ENCODE measurements around the gene WFDC8. TPM values are rescaled to one million over a fixed set of nuclear protein-coding genes. Genes with fewer than 3 reads are reported as not detected.

The WFDC8 gene
- total RNA-seq, 1 donor from 2014 or later: not detected

DNA sequence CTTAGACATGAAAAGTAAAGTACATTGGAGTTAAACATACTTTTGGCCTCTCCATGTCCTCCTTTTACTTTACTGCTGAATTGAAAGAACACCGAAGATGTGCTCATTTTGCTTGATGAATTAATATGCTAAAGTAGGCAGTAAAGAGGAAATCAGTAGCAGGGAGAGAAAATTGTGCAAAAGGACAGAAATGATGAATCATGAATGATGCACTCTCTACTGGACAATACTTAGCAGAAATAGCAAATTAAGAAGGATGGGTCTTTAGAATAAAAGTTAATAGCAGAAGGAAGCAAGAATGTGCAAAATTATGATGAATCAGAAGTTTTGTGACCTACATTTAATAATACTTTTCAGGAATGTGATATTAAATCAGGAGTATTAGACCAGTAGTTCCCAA, 55.3 kb downstream of the WFDC8 start:
- H3K36me3 ChIP-seq (ENCODE audit: control insufficient read depth, insufficient read depth, low read length): no peaks in the 10 kb centered on the region
- no peak for TF ChIP-seq CTCF (IDR thresholded peaks at IDR 0.05; ENCODE audit: insufficient read depth, low read length, poor library complexity, severe bottlenecking)
- H3K4me3 ChIP-seq (ENCODE audit: low read depth, low read length): no peak overlapping the region
- no peaks in the 10 kb centered on the region for H3K27me3 ChIP-seq (ENCODE audit: control insufficient read depth, insufficient read depth, low read length)
- DNase-seq (ENCODE audit: low read depth): no peak

DNA sequence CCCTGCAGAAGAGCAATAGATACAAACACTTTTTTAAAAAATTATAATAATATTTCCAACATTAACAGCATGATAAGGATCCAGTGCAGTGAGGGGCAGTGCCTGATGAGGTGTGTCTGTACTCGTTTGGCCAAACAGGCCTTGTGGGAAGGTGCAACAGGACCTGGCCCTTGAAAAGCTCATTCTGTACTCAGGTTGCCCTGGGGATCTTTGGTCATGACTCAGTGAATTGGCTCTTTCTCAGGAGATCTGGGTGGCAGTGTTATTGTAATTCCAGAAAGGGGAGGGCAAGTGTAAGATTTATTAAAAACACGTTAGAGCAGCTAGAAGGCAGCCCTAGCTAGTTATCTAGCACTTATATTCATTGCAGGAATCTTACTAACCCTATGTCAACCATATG, 60.8 kb downstream of the WFDC8 start:
- Histone ChIP-seq H3K27me3 (ENCODE audit: control insufficient read depth, insufficient read depth, low read length) (no peaks in the 10 kb centered on the region), H3K36me3 (ENCODE audit: control insufficient read depth, insufficient read depth, low read length) (no peaks in the 10 kb centered on the region), H3K4me3 (ENCODE audit: low read depth, low read length) (no peak overlapping the region)
- TF ChIP-seq CTCF (IDR thresholded peaks at IDR 0.05; ENCODE audit: insufficient read depth, low read length, poor library complexity, severe bottlenecking): no peak
- peak; percentile 26 for DNase-seq (ENCODE audit: low read depth)

DNA sequence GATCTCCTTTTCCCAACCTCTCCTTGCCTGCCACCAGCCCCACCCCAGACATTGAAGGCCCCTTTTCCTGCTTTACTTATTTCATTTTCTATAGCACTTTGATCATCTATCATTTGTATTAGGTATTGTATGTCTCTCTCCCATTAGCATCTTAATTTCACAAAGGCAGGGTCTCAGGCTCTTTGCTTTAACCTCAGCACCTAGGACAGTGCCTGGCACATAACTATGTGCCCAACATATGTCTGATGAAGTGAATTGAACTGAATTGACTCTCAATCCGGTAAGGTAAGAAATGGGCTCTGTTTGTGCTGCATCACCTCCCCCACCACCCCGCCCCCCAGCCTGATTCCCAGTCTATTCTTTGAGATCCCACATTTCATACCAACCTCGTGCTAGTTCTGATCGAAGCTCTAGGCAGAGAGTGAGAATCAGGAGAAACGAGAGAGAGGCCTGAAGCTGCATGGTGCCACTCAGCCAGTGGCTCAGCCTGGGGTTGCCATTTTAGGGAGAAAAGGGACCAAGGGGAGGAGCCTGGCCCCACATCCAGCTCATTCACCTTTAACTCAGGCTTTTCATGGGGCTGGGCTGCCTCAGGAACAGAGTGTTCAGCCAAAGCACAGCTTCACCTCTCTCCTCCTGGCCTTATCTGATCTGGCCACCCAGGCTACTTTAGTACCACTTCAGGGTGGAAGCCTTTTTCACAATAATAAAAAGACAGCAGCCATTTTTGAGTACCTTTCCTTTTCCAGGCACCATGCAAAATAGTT, 63.8 kb downstream of the WFDC8 start, which contains the start of gene SPINT3:
TSS of gene SPINT3 (minus strand) at position 476 of the 767 bp plus-strand sequence. CDS start at position 462, 14 bp downstream.
- Histone ChIP-seq H3K4me3 (ENCODE audit: low read depth, low read length) (no peak within 1 kb of the TSS), H3K36me3 (ENCODE audit: control insufficient read depth, insufficient read depth, low read length) (no peaks in the 10 kb centered on the region), H3K27me3 (ENCODE audit: control insufficient read depth, insufficient read depth, low read length) (no peaks in the 10 kb centered on the region)
- no peak for TF ChIP-seq CTCF (IDR thresholded peaks at IDR 0.05; ENCODE audit: insufficient read depth, low read length, poor library complexity, severe bottlenecking)
- no peak for DNase-seq (ENCODE audit: low read depth)

GRCh38 chr20:45510242-45510862, 68.7 kb downstream of the WFDC8 start:
- Histone ChIP-seq H3K27me3 (ENCODE audit: control insufficient read depth, insufficient read depth, low read length) (no peaks in the 10 kb centered on the region), H3K36me3 (ENCODE audit: control insufficient read depth, insufficient read depth, low read length) (no peaks in the 10 kb centered on the region), H3K4me3 (ENCODE audit: low read depth, low read length) (no peak overlapping the region)
- DNase-seq (ENCODE audit: low read depth): no peak
- no peak for TF ChIP-seq CTCF (IDR thresholded peaks at IDR 0.05; ENCODE audit: insufficient read depth, low read length, poor library complexity, severe bottlenecking)

- Histone ChIP-seq H3K4me3 (ENCODE audit: low read depth, low read length) (no peak overlapping the region), H3K36me3 (ENCODE audit: control insufficient read depth, insufficient read depth, low read length) (no peaks in the 10 kb centered on the region), H3K27me3 (ENCODE audit: control insufficient read depth, insufficient read depth, low read length) (no peaks in the 10 kb centered on the region)
- DNase-seq (ENCODE audit: low read depth): no peak
- no peak for TF ChIP-seq CTCF (IDR thresholded peaks at IDR 0.05; ENCODE audit: insufficient read depth, low read length, poor library complexity, severe bottlenecking)
Observed at GRCh38 chr20:45509091-45509490, 70.0 kb downstream of the WFDC8 start.

Data from kidney epithelial cell (primary cell).